Glutamatergic neuron (in vitro differentiated cells): Measurements from ENCODE around the gene CCBE1. TPM values are rescaled to one million over a fixed set of nuclear protein-coding genes. Genes with fewer than 3 reads are reported as not detected.
A peak's percentile ranks its signal among the peaks of the same experiment; 100 is the strongest.

Experiments
- DNase-seq: peaks from one replicate; pipeline ENCODE4 v3.0.0; 2022
- H3K27ac Mint-ChIP-seq: one replicate; pipeline ENCODE4 v1.8.0; 2020; ENCODE audit warnings: mild to moderate bottlenecking, mixed read lengths, inconsistent platforms; ENCODE audit not compliant: unreplicated experiment
- H3K27me3 Mint-ChIP-seq: one replicate; pipeline ENCODE4 v1.8.0; 2020; ENCODE audit warnings: mild to moderate bottlenecking, moderate library complexity, mixed read lengths, inconsistent platforms; ENCODE audit not compliant: unreplicated experiment
- H3K36me3 Mint-ChIP-seq: one replicate; pipeline ENCODE4 v1.8.0; 2020; ENCODE audit warnings: mild to moderate bottlenecking, mixed read lengths, inconsistent platforms; ENCODE audit not compliant: unreplicated experiment
- H3K4me1 Mint-ChIP-seq: one replicate; pipeline ENCODE4 v1.8.0; 2020; ENCODE audit warnings: mild to moderate bottlenecking, low read depth, mixed read lengths, inconsistent platforms; ENCODE audit not compliant: unreplicated experiment
- H3K4me3 Mint-ChIP-seq: one replicate; pipeline ENCODE4 v1.8.0; 2020; ENCODE audit warnings: mild to moderate bottlenecking, mixed read lengths, inconsistent platforms; ENCODE audit not compliant: unreplicated experiment
- H3K9me3 Mint-ChIP-seq: one replicate; pipeline ENCODE4 v1.8.0; 2020; ENCODE audit warnings: mild to moderate bottlenecking, moderate library complexity, mixed read lengths, inconsistent platforms; ENCODE audit not compliant: unreplicated experiment
- CTCF ChIP-seq: fragments of 200-600 bp; sonication (generic); IDR thresholded peaks from one replicate; pipeline ENCODE4 v1.5.0; 2021; ENCODE audit not compliant: partially characterized antibody, unreplicated experiment
- total RNA-seq: library from RNA; stranded (reverse); fragmentation: NEBNext Ultra II Directional; extraction: Animal tissue kit (Norgen Biotek cat#: 25700); gene quantifications from one replicate; pipeline ENCODE4 v1.2.1, GENCODE V29; 2021; ENCODE audit not compliant: unreplicated experiment

The CCBE1 gene
- total RNA-seq, 1 donor from 2014 or later = 0.81 TPM

- Mint-ChIP-seq H3K9me3 (peaks cover 9% of the 10 kb centered on the region), H3K36me3 (no peaks in the 10 kb centered on the region), H3K27ac (no peak overlapping the region), H3K4me3 (no peak overlapping the region), H3K27me3 (peaks cover 4% of the 10 kb centered on the region), H3K4me1 (peaks cover 41% of the 10 kb centered on the region)
- DNase-seq = no peak
- no peak for TF ChIP-seq CTCF
These were observed 123.3 kb downstream of the CCBE1 start for GRCh38 chr18:59573962-59574361.

- TF ChIP-seq CTCF = no peak
- H3K4me3 Mint-ChIP-seq = no peak overlapping the region
- peaks cover 5% of the 10 kb centered on the region for H3K9me3 Mint-ChIP-seq
- H3K36me3 Mint-ChIP-seq = no peaks in the 10 kb centered on the region
- peaks cover 33% of the 10 kb centered on the region for H3K4me1 Mint-ChIP-seq
- H3K27ac Mint-ChIP-seq = peak overlapping the region; percentile 20
- DNase-seq = no peak
- H3K27me3 Mint-ChIP-seq = peaks cover 1% of the 10 kb centered on the region
These were observed 125.3 kb downstream of the CCBE1 start for GRCh38 chr18:59571902-59572301.

GRCh38 chr18:59570796-59571195, 126.4 kb downstream of the CCBE1 start:
- no peak for DNase-seq
- H3K27ac Mint-ChIP-seq = peak overlapping the region; percentile 98
- TF ChIP-seq CTCF = no peak
- H3K9me3 Mint-ChIP-seq = peaks cover 5% of the 10 kb centered on the region
- peaks cover 3% of the 10 kb centered on the region for H3K27me3 Mint-ChIP-seq
- peak overlapping the region; percentile 67 for H3K4me3 Mint-ChIP-seq
- no peaks in the 10 kb centered on the region for H3K36me3 Mint-ChIP-seq
- H3K4me1 Mint-ChIP-seq = peaks cover 35% of the 10 kb centered on the region

- Mint-ChIP-seq H3K4me3 (peak overlapping the region; percentile 67), H3K4me1 (peaks cover 37% of the 10 kb centered on the region), H3K9me3 (peaks cover 6% of the 10 kb centered on the region), H3K36me3 (no peaks in the 10 kb centered on the region), H3K27me3 (peaks cover 3% of the 10 kb centered on the region), H3K27ac (peak overlapping the region; percentile 98)
- peak; percentile 72 for DNase-seq
- no peak for TF ChIP-seq CTCF
These were observed 127.0 kb downstream of the CCBE1 start for GRCh38 chr18:59570101-59570775.

GRCh38 chr18:59569390-59569791, 127.8 kb downstream of the CCBE1 start:
- no peaks in the 10 kb centered on the region for H3K36me3 Mint-ChIP-seq
- DNase-seq = no peak
- peaks cover 6% of the 10 kb centered on the region for H3K9me3 Mint-ChIP-seq
- H3K4me3 Mint-ChIP-seq = no peak overlapping the region
- H3K4me1 Mint-ChIP-seq = peaks cover 37% of the 10 kb centered on the region
- H3K27ac Mint-ChIP-seq = peak overlapping the region; percentile 98
- peaks cover 3% of the 10 kb centered on the region for H3K27me3 Mint-ChIP-seq
- TF ChIP-seq CTCF = no peak
